Uterus (tissue), 4 donors: ENCODE results near the gene ERC2. TPM values are rescaled to one million over a fixed set of nuclear protein-coding genes. Genes with fewer than 3 reads are reported as not detected.
"Not testable (repeated sequence)": the region's sequence is repeated elsewhere in the genome, so short reads cannot be mapped to it uniquely, and the experiment has no call there.

Experiments used
- DNase-seq, 2 donors: peaks; one replicate each; pipeline ENCODE4 v3.0.0-alpha.2; 2019 to 2020
- H3K27ac ChIP-seq, 2 donors: fragments of 200-600 bp; sonication (generic); 1 replicate in 1 of 2; 2 replicates in 1 of 2; pipeline ENCODE4 v1.5.1; 2016 to 2018
- H3K27me3 ChIP-seq, 2 donors: fragments of 200-600 bp; sonication (generic); one replicate each; pipeline ENCODE4 v1.5.1; 2018 to 2019; ENCODE audit warnings: control low read depth in 1 of 2
- H3K36me3 ChIP-seq, 2 donors: fragments of 200-600 bp; sonication (generic); one replicate each; pipeline ENCODE4 v1.5.1; 2019; ENCODE audit warnings: control low read depth in 1 of 2
- H3K4me1 ChIP-seq, 2 donors: fragments of 200-600 bp; sonication (generic); one replicate each; pipeline ENCODE4 v1.5.1; 2018 to 2019; ENCODE audit warnings: control low read depth in 1 of 2
- H3K4me3 ChIP-seq, 2 donors: fragments of 200-600 bp; sonication (generic); 1 replicate in 1 of 2; 2 replicates in 1 of 2; pipeline ENCODE4 v1.5.1; 2018 to 2019; ENCODE audit warnings: mild to moderate bottlenecking in 1 of 2
- H3K9me3 ChIP-seq, 2 donors: fragments of 200-600 bp; sonication (generic); one replicate each; pipeline ENCODE4 v1.5.1; 2019; ENCODE audit warnings: control low read depth in 1 of 2
- CTCF ChIP-seq, 4 experiments: fragments of 200-600 bp in 2 of 4; fragments of 450-650 bp in 2 of 4; sonication (generic) in 2 of 4; IDR thresholded peaks; one replicate each; pipeline ENCODE4 v1.5.1; 2016 to 2019; ENCODE audit warnings: antibody characterized with exemption in 4 of 4, mild to moderate bottlenecking in 2 of 4, moderate library complexity in 1 of 4
- POLR2A ChIP-seq, 2 donors: fragments of 450-650 bp; IDR thresholded peaks; one replicate each; pipeline ENCODE4 v1.6.1; 2016; ENCODE audit warnings: antibody characterized with exemption in 2 of 2, mild to moderate bottlenecking in 1 of 2, moderate library complexity in 1 of 2
- intact Hi-C: fragments of 100-400 bp; cut with DNase I; formaldehyde crosslinking; loops from one replicate; pipeline ENCODE4 v1.15.1; 2023; ENCODE audit warnings: low total_unique reads
- total RNA-seq, 4 donors: library from RNA; depleted of rRNA in 3 of 4; stranded (reverse); fragments of >200 nt in 3 of 4; gene quantifications; one replicate each; pipeline versions ENCODE4 v1.1.0 to v1.2.4, GENCODE V29; 2014 to 2023
- donor health status: DM: yes; HTN: yes; CAD: no.

The ERC2 gene
- total RNA-seq, 4 donors from 2014 or later, result 1.7 to 5.5 TPM; not detected in 2

- intact Hi-C loops, result no loop called here
- H3K36me3 ChIP-seq, result no peaks in the 10 kb centered on the region
- no peaks in the 10 kb centered on the region for H3K4me1 ChIP-seq
- no peak for DNase-seq
- H3K4me3 ChIP-seq, result no peak overlapping the region
- TF ChIP-seq CTCF (IDR thresholded peaks at IDR 0.05), result no peak
- H3K9me3 ChIP-seq, result no peaks in the 10 kb centered on the region
- no peaks in the 10 kb centered on the region for H3K27me3 ChIP-seq
- H3K27ac ChIP-seq, result no peak overlapping the region
These were observed 398.5 kb downstream of the ERC2 start for GRCh38 chr3:56069766-56070165.

DNA sequence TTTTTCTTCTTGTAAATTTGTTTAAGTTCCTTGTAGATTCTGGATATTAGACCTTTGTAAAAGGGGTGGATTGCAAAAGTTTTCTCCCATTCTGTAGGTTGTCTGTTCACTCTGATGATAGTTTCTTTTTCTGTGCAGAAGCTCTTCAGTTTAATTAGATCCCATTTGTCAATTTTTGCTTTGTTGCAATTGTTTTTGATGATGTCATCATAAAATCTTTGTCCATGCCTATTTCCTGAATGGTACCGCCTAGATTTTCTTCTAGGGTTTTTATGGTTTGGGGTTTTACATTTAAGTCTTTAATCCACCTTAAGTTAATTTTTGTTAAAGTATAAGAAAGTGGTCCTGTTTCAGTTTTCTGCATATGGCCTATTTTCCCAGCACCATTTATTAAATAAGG, 401.9 kb downstream of the ERC2 start:
- H3K36me3 ChIP-seq, intact Hi-C loops, H3K27ac ChIP-seq, DNase-seq, H3K9me3 ChIP-seq, H3K27me3 ChIP-seq, H3K4me3 ChIP-seq, H3K4me1 ChIP-seq: not testable (repeated sequence)

DNA sequence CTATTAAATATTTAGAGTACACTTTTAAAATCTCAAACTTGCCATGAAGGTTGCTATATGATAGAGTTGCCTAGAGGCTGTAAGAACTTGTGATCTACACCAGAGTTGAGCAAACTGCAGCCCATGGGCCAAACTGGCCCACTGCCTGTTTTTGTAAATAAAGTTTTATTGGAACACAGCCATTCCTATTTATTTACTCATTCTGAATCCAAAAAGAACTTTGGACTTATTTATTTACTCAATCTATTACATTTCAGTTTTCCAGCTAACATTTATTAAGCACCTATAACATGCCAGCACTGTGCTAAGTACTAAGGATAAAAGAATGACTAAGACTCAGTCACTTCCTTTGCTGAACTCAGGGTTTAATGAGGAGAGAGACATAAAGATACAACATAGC, 403.6 kb downstream of the ERC2 start:
- TF ChIP-seq POLR2A (IDR thresholded peaks at IDR 0.05) (no peak), CTCF (IDR thresholded peaks at IDR 0.05) (no peak)
- H3K4me3 ChIP-seq, result no peak overlapping the region
- no peaks in the 10 kb centered on the region for H3K9me3 ChIP-seq
- H3K4me1 ChIP-seq, result no peaks in the 10 kb centered on the region
- no peak for DNase-seq
- no peak overlapping the region for H3K27ac ChIP-seq
- intact Hi-C loops, result no loop called here
- no peaks in the 10 kb centered on the region for H3K36me3 ChIP-seq
- no peaks in the 10 kb centered on the region for H3K27me3 ChIP-seq

DNA sequence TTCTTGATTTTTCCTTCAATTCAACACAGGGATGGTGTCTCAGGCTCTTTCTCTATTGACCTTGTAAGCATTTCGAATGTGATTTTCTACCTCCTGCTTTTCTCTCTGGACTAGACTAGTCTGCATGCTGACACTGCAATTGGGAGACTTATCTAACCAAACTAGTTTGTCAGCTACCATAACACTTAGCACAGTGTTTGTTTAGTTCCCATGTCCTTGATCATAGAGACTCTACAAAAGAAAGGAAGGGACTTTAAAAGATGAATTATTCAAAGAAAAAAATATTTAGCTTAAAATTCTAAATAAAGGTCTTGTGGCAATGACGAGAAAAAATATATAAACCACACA, 407.0 kb downstream of the ERC2 start:
- Histone ChIP-seq H3K4me3 (no peak overlapping the region), H3K36me3 (no peaks in the 10 kb centered on the region), H3K27ac (no peak overlapping the region), H3K9me3 (no peaks in the 10 kb centered on the region), H3K27me3 (no peaks in the 10 kb centered on the region), H3K4me1 (no peaks in the 10 kb centered on the region)
- TF ChIP-seq CTCF (IDR thresholded peaks at IDR 0.05) (no peak), POLR2A (IDR thresholded peaks at IDR 0.05) (no peak)
- intact Hi-C loops, result no loop called here
- no peak for DNase-seq

GRCh38 chr3:56060521-56061278, 407.6 kb downstream of the ERC2 start:
- intact Hi-C loops, result no loop called here
- Histone ChIP-seq H3K27me3 (no peaks in the 10 kb centered on the region), H3K9me3 (no peaks in the 10 kb centered on the region), H3K27ac (no peak overlapping the region), H3K36me3 (no peaks in the 10 kb centered on the region), H3K4me1 (no peaks in the 10 kb centered on the region), H3K4me3 (no peak overlapping the region)
- TF ChIP-seq CTCF (IDR thresholded peaks at IDR 0.05) (no peak), POLR2A (IDR thresholded peaks at IDR 0.05) (no peak)
- DNase-seq, result no peak

- Histone ChIP-seq H3K4me1 (no peaks in the 10 kb centered on the region), H3K27ac (no peak overlapping the region), H3K36me3 (no peaks in the 10 kb centered on the region), H3K27me3 (no peaks in the 10 kb centered on the region), H3K9me3 (no peaks in the 10 kb centered on the region), H3K4me3 (no peak overlapping the region)
- TF ChIP-seq CTCF (IDR thresholded peaks at IDR 0.05), result no peak
- TF ChIP-seq POLR2A (IDR thresholded peaks at IDR 0.05), result no peak
- intact Hi-C loops, result no loop called here
- DNase-seq, result no peak
These were observed 408.5 kb downstream of the ERC2 start for GRCh38 chr3:56059731-56060130.
